ENCODE measurements around the gene TMEM145.
"Not testable (repeated sequence)": the region's sequence is repeated elsewhere in the genome, so short reads cannot be mapped to it uniquely, and the experiment has no call there.

The TMEM145 gene

DNA sequence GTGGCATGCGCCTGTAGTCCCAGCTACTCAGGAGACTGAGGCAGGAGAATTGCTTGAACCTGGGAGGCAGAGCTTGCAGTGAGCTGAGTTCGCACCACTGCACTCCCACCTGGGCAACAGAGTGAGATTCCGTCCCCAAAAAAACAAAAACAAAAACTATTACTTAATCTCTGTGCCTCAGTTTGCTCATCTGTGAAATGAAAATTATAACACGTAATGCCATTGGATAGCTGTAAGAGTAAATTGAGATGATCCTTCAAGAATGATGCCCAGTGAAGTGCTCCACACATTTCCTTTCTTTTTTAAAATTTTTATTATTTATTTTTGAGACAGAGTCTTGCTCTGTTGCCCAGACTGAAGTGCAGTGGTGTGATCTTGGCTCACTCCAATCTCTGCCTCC lies 26.8 kb downstream of the TMEM145 start:
- not testable (repeated sequence) for H3K4me1 Mint-ChIP-seq (ENCODE audit: low read depth); H3K9me3 Mint-ChIP-seq; H3K27ac Mint-ChIP-seq; H3K36me3 Mint-ChIP-seq (ENCODE audit: low read depth); H3K4me3 Mint-ChIP-seq; H3K27me3 Mint-ChIP-seq (ENCODE audit: low read depth)

DNA sequence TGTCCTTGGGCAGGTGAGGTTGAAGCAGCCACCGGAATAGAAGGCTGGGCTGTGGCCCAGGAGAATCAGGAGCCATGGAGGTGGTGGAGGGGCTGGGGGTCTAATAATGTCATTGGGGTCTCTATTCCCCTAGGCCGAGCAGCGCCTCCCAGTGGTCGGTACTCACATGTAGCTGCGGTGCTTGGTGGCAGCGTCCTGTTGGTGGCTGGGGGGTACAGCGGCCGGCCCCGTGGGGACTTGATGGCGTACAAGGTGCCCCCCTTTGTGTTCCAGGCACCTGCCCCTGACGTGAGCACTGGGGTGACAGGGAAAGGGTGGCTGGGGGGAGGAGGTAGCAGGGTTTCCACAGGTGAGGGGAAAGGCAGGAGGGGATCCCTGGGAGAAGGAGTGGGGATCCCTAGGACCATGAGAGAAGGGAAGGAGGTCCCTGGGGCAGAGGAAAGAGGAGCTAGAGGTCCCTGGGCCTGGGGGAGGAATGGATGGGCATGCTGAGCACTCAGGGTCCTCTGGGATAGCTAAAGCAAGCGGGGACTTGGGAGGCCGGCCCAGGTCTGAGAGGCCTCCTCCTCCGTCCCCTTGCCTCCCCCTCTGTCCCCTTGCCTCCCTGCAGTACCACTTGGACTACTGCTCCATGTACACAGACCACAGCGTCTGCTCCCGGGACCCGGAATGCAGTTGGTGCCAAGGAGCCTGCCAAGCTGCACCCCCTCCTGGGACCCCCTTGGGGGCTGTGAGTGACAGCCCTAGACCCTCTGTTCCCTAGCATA lies 30.4 kb downstream of the TMEM145 start:
- Mint-ChIP-seq H3K4me3 (no peak overlapping the region), H3K27me3 (ENCODE audit: low read depth) (no peaks in the 10 kb centered on the region), H3K4me1 (ENCODE audit: low read depth) (no peaks in the 10 kb centered on the region), H3K27ac (peak overlapping the region; percentile 22), H3K36me3 (ENCODE audit: low read depth) (no peaks in the 10 kb centered on the region), H3K9me3 (no peaks in the 10 kb centered on the region)

DNA sequence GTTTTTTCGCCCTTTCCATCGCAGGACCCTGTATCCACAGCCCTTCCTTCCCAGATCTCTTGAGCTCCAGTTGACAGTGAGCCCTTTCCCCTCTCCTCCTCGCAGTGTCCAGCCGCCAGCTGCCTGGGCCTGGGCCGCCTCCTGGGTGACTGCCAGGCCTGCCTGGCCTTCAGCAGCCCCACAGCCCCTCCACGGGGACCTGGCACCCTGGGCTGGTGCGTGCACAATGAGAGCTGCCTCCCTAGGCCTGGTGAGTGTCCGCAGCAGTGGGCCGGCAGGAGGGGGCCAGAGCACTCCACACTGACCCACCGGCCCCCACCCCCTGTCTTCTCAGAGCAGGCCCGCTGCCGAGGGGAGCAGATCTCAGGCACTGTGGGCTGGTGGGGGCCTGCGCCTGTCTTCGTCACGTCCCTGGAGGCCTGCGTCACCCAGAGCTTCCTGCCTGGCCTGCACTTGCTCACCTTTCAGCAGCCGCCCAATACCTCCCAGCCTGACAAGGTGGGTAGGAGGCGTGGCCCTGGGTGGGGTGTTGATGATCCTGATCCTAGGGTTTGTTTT lies 31.3 kb downstream of the TMEM145 start:
- Mint-ChIP-seq H3K27ac (no peak overlapping the region), H3K27me3 (ENCODE audit: low read depth) (no peaks in the 10 kb centered on the region), H3K4me3 (no peak overlapping the region), H3K36me3 (ENCODE audit: low read depth) (no peaks in the 10 kb centered on the region), H3K9me3 (no peaks in the 10 kb centered on the region), H3K4me1 (ENCODE audit: low read depth) (no peaks in the 10 kb centered on the region)

DNA sequence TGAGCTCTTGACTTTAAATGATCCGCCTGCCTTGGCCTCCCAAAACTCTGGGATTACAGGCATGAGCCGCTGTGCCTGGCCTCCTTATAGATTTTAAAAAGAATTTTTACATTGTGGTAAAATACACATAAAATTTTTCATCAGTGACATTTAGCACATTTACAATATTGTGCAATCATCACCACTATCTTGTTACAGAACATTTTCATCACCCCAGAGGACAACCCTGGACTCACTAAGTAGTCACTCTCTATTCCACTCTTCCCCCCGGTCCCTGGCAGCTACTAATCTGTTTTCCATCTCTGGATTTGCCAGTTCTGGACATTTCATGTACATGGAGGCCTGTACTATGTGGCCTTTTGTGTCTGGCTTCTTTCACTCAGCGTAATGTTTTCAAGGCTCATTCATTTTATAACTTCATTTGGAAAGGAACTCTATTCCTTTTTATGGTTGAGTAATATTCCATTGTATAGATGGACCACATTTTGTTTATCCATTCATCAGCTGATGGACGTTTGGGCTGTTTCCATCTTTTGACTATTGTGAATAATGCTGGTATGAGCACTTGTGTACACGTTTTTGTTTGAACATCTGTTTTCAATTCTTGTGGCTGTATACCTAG lies 32.2 kb downstream of the TMEM145 start:
- Mint-ChIP-seq H3K27me3 (ENCODE audit: low read depth) (no peaks in the 10 kb centered on the region), H3K4me3 (no peak overlapping the region), H3K27ac (no peak overlapping the region), H3K36me3 (ENCODE audit: low read depth) (no peaks in the 10 kb centered on the region), H3K9me3 (no peaks in the 10 kb centered on the region), H3K4me1 (ENCODE audit: low read depth) (no peaks in the 10 kb centered on the region)

DNA sequence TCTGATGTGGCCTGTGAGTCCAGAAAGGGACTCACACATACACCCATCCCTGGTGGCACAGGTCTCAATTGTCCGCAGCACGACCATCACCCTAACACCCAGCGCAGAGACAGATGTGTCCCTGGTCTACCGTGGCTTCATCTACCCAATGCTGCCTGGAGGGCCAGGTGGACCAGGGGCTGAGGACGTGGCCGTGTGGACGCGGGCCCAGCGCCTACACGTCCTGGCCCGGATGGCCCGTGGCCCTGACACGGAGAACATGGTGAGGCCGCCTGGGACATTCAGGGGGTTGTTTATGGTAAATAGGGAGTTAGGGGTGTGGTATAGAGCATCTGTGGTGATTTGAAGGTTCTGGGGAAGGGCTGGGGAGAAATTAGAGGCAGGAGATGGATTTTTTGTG lies 35.1 kb downstream of the TMEM145 start:
- Mint-ChIP-seq H3K4me1 (ENCODE audit: low read depth) (no peaks in the 10 kb centered on the region), H3K36me3 (ENCODE audit: low read depth) (no peaks in the 10 kb centered on the region), H3K4me3 (no peak overlapping the region), H3K27ac (no peak overlapping the region), H3K27me3 (ENCODE audit: low read depth) (no peaks in the 10 kb centered on the region), H3K9me3 (no peaks in the 10 kb centered on the region)

DNA sequence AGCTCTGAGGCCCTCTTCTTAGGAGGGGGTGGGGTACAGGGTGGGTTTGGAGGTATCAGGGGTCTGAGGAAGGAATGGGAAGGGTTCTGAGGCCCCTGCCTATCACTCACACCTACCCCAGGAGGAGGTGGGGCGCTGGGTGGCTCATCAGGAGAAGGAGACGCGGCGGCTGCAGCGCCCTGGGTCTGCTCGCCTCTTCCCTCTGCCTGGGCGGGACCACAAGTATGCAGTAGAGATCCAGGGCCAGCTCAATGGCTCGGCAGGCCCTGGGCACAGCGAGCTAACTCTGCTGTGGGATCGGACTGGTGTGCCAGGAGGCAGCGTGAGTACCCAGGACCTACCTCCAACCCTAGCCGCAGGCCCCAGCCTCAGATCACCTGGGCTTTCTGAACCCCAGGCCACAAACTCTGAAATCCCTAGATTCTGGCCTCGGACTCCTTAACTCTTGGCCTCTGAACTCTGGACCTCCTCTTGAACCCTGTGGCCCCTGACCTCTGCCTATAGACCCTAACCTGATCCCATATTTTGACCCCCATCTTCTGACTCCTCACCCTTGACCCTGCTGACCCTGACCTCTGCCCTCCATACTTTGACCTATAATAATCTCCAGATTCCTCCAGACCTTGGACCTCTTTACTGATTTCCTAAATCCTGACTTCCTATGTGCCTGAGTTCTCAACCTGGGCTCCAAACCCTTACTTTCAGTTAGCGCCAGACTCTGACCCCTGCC lies 36.4 kb downstream of the TMEM145 start:
- Mint-ChIP-seq H3K4me3 (no peak overlapping the region), H3K27ac (no peak overlapping the region), H3K27me3 (ENCODE audit: low read depth) (no peaks in the 10 kb centered on the region), H3K4me1 (ENCODE audit: low read depth) (no peaks in the 10 kb centered on the region), H3K36me3 (ENCODE audit: low read depth) (no peaks in the 10 kb centered on the region), H3K9me3 (no peaks in the 10 kb centered on the region)

DNA sequence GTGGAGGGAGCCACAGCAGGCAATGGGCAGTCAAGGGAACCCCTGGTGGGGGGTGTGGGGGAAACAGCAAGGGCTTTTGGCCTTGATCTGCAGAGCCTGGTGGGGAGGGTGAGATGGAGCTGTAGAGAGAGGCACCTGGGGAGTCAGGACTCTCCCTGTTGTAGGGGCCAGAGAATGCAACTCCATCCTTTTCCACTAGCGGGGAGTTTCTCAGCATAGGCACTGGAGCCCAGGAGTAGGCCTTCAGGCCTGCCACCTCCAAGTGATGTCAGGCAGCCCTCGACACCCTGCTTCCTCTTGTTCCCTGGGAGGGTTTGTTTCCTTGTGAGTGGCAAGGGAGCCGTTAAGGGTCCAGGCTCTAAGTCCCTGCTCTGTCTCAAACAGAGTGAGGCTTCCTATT lies 37.3 kb downstream of the TMEM145 start:
- H3K4me3 Mint-ChIP-seq = no peak overlapping the region
- H3K27me3 Mint-ChIP-seq (ENCODE audit: low read depth) = no peaks in the 10 kb centered on the region
- peaks cover 2% of the 10 kb centered on the region for H3K4me1 Mint-ChIP-seq (ENCODE audit: low read depth)
- H3K9me3 Mint-ChIP-seq = no peaks in the 10 kb centered on the region
- no peaks in the 10 kb centered on the region for H3K36me3 Mint-ChIP-seq (ENCODE audit: low read depth)
- H3K27ac Mint-ChIP-seq = no peak overlapping the region

DNA sequence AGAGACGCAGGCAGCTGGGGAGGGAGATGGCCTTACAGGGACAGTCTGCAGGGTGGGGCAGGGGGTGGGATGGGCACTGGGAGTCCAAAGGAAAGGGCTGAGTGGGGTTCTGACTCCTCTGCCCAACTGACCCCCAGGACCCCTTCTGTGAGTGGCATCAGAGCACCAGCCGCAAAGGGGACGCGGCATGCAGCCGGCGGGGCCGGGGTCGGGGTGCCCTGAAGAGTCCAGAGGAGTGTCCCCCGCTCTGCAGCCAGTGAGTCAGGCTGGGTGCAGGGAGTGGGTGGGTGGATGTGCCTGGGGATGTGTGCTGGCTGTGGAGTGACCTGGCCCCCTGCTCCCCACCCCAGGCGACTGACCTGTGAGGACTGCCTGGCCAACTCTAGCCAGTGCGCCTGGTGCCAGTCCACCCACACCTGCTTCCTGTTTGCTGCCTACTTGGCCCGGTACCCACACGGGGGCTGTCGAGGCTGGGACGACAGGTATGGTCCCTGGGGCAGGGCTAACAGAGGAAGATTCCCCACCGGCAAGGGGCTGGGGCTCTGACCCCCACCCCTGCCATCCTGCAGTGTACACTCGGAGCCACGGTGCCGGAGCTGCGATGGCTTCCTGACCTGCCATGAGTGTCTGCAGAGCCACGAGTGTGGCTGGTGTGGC lies 38.1 kb downstream of the TMEM145 start:
- H3K27me3 Mint-ChIP-seq (ENCODE audit: low read depth) = no peaks in the 10 kb centered on the region
- no peak overlapping the region for H3K4me3 Mint-ChIP-seq
- H3K4me1 Mint-ChIP-seq (ENCODE audit: low read depth) = peaks cover 2% of the 10 kb centered on the region
- no peaks in the 10 kb centered on the region for H3K36me3 Mint-ChIP-seq (ENCODE audit: low read depth)
- no peak overlapping the region for H3K27ac Mint-ChIP-seq
- H3K9me3 Mint-ChIP-seq = no peaks in the 10 kb centered on the region

DNA sequence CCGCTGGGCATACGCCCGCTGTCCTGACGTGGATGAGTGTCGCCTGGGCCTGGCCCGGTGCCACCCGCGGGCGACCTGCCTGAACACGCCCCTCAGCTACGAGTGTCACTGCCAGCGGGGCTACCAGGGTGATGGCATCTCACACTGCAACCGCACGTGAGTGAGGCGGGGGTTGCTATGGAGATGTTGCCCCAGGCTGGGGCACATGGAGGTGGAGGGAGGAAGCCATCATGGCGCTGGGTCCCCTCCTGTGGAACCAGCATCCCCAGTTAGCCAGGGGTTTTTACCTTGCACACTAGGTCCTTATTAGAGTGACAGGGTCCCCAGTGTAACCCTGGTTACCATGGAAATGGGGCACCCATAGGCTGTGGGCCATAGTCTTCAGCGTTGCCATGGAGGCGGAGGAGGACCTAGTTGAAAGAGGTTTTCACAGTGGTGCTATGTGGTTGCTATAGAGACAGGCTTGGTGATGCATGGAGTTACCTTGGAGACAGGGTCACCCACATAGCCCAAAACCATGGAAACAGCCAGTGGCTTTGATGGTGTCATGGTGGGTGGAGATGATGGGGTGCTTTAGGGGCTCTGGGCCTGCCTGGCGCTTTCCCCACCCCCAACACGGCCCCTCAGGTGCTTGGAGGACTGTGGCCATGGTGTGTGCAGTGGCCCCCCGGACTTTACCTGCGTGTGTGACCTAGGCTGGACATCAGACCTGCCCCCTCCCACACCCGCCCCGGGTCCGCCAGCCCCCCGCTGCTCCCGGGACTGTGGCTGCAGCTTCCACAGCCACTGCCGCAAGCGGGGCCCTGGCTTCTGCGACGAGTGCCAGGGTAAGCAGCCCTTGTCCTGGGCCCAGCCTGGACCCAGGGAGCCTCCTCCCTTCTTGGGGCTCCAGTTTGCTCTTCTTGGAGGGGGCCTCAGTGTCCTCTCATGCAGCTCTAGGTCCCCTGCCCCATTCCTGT lies 39.5 kb downstream of the TMEM145 start:
- Mint-ChIP-seq H3K27me3 (ENCODE audit: low read depth) (no peaks in the 10 kb centered on the region), H3K9me3 (no peaks in the 10 kb centered on the region), H3K27ac (no peak overlapping the region), H3K36me3 (ENCODE audit: low read depth) (no peaks in the 10 kb centered on the region), H3K4me1 (ENCODE audit: low read depth) (peaks cover 2% of the 10 kb centered on the region), H3K4me3 (no peak overlapping the region)

DNA sequence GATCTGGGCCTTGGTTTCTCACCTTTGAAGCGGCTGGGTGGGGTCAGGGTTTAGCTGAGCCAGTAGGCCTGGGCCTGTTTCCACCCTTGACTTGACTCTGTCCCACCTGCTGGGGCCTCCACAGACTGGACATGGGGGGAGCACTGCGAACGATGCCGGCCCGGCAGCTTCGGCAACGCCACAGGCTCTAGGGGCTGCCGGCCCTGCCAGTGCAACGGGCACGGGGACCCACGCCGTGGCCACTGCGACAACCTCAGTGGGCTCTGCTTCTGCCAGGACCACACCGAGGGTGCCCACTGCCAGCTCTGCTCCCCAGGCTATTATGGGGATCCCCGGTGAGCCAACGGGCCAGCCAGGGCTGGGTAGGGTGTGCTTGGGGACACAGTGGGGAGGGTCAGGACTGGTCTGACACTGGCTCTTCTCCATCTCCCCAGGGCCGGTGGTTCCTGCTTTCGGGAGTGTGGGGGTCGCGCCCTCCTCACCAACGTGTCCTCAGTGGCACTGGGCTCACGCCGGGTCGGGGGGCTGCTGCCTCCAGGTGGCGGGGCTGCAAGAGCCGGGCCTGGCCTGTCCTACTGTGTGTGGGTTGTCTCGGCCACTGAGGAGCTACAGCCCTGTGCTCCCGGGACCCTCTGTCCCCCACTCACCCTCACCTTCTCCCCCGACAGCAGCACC lies 40.4 kb downstream of the TMEM145 start:
- Mint-ChIP-seq H3K27ac (no peak overlapping the region), H3K4me3 (no peak overlapping the region)

DNA sequence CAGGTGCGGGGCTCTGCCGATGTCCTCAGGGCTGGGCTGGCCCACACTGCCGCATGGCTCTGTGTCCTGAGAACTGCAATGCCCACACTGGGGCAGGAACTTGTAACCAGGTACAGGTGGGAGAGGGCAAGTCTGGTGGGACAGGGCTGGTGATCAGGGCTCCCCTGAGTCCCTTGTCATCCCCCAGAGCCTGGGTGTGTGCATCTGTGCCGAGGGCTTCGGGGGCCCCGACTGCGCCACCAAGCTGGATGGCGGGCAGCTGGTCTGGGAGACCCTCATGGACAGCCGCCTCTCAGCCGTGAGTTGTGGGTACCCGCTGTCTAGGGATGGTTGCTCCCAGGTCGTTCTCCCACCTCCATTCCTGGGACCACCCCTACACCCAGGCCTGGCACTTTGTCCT lies 42.8 kb downstream of the TMEM145 start:
- no peak overlapping the region for H3K27ac Mint-ChIP-seq
- no peak overlapping the region for H3K4me3 Mint-ChIP-seq
- peaks cover 2% of the 10 kb centered on the region for H3K4me1 Mint-ChIP-seq (ENCODE audit: low read depth)
- no peaks in the 10 kb centered on the region for H3K9me3 Mint-ChIP-seq
- H3K36me3 Mint-ChIP-seq (ENCODE audit: low read depth) = no peaks in the 10 kb centered on the region
- no peaks in the 10 kb centered on the region for H3K27me3 Mint-ChIP-seq (ENCODE audit: low read depth)

More for the DNA sequence above, 40.4 kb downstream of the TMEM145 start:
- Mint-ChIP-seq H3K4me1 (ENCODE audit: low read depth) (peaks cover 2% of the 10 kb centered on the region), H3K27me3 (ENCODE audit: low read depth) (no peaks in the 10 kb centered on the region), H3K9me3 (no peaks in the 10 kb centered on the region), H3K36me3 (ENCODE audit: low read depth) (no peaks in the 10 kb centered on the region)

DNA sequence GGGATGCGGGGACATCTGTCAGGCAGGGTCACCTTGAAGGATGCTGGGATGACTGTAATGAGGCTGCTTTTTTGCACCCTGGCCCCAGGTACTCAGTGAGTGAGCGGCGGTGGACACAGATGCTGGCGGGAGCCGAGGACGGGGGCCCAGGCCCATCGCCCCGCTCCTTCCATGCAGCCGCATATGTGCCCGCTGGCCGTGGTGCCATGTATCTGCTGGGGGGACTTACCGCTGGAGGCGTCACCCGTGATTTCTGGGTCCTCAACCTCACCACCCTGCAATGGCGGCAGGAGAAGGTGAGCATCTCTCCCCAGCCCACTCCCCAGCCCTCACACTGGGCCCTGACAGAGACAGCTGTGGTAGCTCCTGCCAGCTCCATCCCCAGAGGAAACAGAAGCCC lies 43.6 kb downstream of the TMEM145 start:
- no peaks in the 10 kb centered on the region for H3K9me3 Mint-ChIP-seq
- H3K4me1 Mint-ChIP-seq (ENCODE audit: low read depth) = peaks cover 2% of the 10 kb centered on the region
- no peak overlapping the region for H3K4me3 Mint-ChIP-seq
- no peak overlapping the region for H3K27ac Mint-ChIP-seq
- no peaks in the 10 kb centered on the region for H3K36me3 Mint-ChIP-seq (ENCODE audit: low read depth)
- H3K27me3 Mint-ChIP-seq (ENCODE audit: low read depth) = no peaks in the 10 kb centered on the region

DNA sequence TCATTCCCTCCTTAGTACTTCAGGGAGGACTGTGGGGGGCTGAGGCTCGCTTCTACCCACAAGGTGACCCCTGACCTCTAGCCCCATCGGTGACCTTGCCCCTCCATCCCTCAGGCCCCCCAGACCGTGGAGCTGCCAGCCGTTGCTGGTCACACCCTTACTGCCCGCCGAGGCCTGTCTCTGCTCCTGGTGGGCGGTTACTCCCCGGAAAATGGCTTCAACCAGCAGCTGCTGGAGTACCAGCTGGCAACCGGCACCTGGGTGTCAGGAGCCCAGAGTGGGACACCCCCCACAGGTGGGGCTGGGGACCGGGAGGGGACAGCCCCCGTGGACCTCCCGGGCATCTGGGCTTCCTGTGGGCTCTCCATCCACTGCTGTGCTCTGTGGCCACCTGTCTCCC lies 44.2 kb downstream of the TMEM145 start:
- Mint-ChIP-seq H3K4me3 (no peak overlapping the region), H3K36me3 (ENCODE audit: low read depth) (no peaks in the 10 kb centered on the region), H3K9me3 (no peaks in the 10 kb centered on the region), H3K27ac (no peak overlapping the region), H3K4me1 (ENCODE audit: low read depth) (peaks cover 2% of the 10 kb centered on the region), H3K27me3 (ENCODE audit: low read depth) (no peaks in the 10 kb centered on the region)

Data from T-helper 1 cell treated with Interleukin-12 subunit alpha and Interleukin-12 subunit beta and Interleukin-4 antibody, amounts not matched to agents 30 μg/mL and 1 μg/mL, for 36 hours (primary cell).